ENCODE data around the gene C3orf20.
"Not testable (repeated sequence)": the region's sequence is repeated elsewhere in the genome, so short reads cannot be mapped to it uniquely, and the experiment has no call there.

Gene C3orf20

DNA sequence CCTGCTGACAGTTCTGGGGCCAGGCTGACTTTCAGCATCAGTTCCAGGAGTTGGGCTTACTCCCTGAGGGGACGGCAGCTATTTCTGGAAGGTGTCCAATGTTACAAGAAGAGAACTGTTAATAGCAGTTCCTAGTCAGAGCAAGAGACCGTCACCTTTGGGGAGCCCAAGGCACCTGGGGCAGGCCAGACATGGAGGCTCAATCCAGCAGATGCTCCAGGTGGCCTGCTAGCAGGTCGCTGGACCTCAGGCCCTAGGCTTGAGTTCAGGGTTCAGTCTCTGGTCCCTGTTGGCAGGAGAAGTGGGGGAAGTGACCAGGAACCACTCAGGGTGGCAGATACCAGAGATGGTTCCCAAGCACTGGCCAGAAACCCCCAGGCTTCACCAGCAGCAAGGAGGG is 25.9 kb downstream of the C3orf20 start:
- no peak for DNase-seq (ENCODE audit: low read depth)

GRCh38 chr3:14701676-14702075 is 26.7 kb downstream of the C3orf20 start:
- no peak for DNase-seq (ENCODE audit: low read depth)

GRCh38 chr3:14703128-14703750 is 28.3 kb downstream of the C3orf20 start:
- DNase-seq (ENCODE audit: low read depth) = no peak

- no peak for DNase-seq (ENCODE audit: low read depth)
These were observed 28.9 kb downstream of the C3orf20 start for GRCh38 chr3:14703791-14704190.

GRCh38 chr3:14706096-14706495 is 31.2 kb downstream of the C3orf20 start:
- no peak for DNase-seq (ENCODE audit: low read depth)

GRCh38 chr3:14716591-14716990 is 41.6 kb downstream of the C3orf20 start:
- DNase-seq (ENCODE audit: low read depth) = no peak

- DNase-seq (ENCODE audit: low read depth) = no peak
These were observed 42.4 kb downstream of the C3orf20 start for GRCh38 chr3:14717307-14717706.

GRCh38 chr3:14718539-14718938 is 43.6 kb downstream of the C3orf20 start:
- no peak for DNase-seq (ENCODE audit: low read depth)

GRCh38 chr3:14719006-14719405 is 44.1 kb downstream of the C3orf20 start:
- DNase-seq (ENCODE audit: low read depth) = no peak

DNA sequence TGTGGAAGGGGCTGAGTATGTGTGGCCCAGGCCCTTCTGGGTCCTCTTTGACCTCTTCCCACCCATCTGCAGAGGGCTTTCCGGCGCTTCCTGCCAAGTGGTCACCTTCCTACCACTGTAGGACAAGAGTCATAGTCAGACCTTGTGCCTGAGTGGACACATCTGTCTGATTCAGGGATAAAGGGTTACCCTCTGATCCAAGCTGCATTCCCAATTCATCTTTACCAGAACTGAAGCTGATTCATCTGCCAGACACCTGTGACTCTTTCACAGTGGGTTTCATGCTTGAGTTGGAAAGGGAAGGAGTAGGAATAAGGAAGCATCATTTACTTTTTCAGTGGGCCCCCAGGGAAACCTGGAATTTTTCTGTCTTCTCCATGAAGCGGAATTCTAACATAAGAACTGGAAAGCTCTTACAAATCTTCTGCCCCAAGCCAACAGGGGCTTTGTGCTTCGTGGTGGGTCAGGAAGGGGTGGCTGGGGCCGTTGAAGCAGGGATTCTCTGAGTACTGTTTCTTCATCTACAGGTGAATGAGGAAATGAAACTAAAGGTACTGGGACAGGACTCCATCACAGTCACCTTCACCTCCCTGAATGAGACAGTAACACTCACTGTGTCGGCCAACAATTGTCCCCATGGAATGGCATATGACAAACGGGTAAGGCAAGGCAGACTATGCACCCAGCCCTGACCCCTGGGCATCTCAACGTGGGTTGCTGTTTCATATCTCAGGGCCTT is 46.4 kb downstream of the C3orf20 start:
- DNase-seq (ENCODE audit: low read depth) = no peak

- no peak for DNase-seq (ENCODE audit: low read depth)
These were observed 50.1 kb downstream of the C3orf20 start for GRCh38 chr3:14725013-14725412.

DNA sequence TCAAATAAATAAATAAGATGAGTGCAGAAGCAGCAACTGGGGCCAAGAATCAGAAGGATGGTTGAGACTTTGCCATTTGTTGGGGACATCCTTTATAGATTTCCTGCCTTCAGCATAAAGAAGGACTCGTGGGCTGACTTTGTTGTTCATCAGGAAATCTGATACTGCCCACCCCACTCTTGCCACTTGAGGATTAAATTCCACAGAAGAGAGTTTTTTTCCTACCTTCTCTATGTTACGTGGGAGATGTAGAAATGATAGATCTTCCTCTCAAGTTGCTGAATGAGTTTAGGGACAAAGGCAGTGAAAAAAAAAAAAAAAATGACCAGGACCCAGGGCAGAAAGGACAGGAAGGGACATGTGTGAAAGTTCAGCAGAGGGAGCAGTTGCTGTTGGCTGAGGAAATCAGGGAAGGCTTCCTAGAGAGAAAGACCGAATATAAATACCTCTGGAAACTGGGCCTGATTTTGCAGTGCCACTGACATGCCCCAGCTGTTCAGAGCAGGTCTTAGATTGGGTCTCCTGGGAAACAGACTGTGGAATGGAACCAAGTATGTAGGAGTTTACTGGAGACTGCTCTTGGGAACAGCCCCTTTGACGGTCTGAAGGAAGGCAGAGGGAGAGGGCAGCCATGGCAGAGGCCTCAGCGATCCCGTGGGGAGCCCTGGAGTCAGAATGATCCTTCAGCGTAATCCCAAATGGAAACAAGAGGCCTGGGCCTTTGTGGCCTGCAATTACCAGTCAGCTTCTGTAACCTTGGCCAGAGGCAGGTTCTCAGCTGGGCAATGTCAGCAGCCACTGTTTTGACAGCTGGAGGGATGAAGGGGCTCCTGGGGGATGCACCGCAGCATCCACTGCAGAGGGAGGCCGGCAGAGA is 50.9 kb downstream of the C3orf20 start:
- no peak for DNase-seq (ENCODE audit: low read depth)

DNA sequence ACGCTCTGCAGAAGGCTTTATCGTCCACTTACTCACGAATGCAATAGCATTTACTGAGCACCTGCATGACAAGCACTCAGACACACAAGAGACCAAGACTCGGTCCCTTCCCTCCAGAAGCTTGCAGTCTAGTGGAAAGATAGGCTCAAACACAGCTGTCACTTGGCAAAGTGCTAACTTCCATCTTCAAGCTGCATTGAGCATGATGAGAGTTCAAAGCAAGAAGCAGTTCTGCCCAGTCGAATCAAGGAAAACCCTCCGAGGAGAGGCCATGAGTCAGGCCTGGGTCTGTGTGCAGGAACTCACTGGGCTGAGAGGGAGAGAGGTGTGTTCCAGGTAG is 51.5 kb downstream of the C3orf20 start:
- DNase-seq (ENCODE audit: low read depth) = no peak

DNA sequence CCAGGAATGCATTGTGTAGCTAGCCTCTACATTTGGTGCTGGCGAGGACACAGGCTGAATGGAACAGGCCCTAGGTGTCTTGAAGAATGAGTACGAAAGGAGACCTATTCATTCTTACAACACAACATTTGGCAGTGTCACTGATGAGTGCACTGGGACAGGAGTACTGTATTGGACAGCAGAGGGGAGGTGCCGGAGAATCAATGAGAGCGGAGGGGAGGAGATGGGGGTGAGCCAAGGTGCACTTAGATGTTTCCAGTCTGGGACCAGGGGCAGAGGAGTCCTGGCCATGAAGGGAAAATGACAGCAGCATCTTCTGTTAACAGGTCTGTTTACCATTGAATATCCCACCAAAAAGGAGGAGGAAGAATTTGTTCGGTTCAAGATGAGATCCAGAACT is 53.2 kb downstream of the C3orf20 start:
- no peak for DNase-seq (ENCODE audit: low read depth)

DNA sequence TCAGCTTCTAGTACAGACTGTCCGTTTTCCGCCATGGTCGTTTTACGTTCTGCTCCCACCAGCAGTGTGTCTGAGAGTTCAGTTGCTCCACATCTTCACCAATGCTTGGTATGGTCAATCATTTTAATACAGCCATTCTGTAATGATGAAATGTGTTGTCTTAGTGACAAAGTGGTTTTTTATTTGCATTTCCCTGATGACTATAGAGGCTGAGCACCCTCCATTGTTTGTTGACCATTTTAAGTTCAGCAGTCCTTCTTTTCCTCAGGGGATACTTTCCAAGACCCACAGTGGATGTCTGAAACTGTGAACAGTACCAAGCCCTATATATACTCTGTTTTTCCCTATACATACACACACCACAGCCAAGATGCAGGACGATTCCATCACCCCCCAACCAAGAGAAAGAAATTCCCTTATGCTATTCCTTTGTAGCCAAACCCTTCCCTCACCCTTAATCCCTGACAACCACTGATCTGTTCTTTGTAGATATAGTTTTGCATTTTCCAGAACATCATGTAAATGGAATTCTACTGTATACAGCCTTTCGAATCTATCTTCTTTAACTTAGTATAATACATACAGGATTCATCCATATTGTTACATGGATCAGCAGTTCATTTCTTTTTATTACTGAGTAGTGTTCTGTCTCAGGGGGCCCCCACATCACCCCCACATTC is 55.9 kb downstream of the C3orf20 start:
- no peak for DNase-seq (ENCODE audit: low read depth)

GRCh38 chr3:14740983-14741382 is 66.0 kb downstream of the C3orf20 start:
- no peak for DNase-seq (ENCODE audit: low read depth)

DNA sequence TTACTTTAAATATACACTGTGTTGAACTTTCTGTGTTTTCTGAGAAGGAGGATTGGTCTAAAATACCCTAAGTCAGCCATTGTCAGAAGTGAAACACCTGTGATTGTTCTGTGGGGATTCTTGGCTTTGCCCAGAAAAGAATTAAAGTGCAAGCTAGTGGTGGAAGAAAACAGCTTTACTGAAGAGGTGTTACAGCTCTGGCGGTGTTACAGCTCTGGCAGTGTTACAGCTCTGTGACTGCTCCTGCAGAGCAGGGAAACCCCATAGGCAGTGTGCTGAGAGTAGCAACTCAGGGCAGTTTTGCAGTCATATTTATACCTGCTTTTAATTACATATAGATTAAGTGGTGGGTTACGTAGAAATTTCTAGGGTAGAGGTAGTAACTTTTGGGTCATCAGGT is 66.6 kb downstream of the C3orf20 start:
- no peak for DNase-seq (ENCODE audit: low read depth)

DNA sequence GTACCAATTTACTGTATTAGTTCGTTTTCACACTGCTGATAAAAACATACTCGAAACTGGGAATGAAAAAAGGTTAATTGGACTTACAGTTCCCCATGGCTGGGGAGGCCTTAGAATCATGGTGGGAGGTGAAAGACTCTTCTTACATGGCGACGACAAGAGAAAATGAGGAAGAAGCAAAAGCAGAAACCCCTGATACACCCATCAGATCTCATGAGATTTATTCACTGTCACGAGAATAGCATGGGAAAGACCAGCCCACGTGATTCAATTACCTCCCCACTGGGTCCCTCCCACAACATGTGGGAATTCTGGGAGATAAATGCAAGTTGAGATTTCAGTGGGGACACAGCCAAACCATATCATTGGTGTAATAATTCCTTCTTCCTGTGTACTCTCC is 69.6 kb downstream of the C3orf20 start:
- no peak for DNase-seq (ENCODE audit: low read depth)

GRCh38 chr3:14750650-14751049 is 75.7 kb downstream of the C3orf20 start:
- no peak for DNase-seq (ENCODE audit: low read depth)

GRCh38 chr3:14752979-14753378 is 78.0 kb downstream of the C3orf20 start:
- DNase-seq (ENCODE audit: low read depth) = not testable (repeated sequence)

DNA sequence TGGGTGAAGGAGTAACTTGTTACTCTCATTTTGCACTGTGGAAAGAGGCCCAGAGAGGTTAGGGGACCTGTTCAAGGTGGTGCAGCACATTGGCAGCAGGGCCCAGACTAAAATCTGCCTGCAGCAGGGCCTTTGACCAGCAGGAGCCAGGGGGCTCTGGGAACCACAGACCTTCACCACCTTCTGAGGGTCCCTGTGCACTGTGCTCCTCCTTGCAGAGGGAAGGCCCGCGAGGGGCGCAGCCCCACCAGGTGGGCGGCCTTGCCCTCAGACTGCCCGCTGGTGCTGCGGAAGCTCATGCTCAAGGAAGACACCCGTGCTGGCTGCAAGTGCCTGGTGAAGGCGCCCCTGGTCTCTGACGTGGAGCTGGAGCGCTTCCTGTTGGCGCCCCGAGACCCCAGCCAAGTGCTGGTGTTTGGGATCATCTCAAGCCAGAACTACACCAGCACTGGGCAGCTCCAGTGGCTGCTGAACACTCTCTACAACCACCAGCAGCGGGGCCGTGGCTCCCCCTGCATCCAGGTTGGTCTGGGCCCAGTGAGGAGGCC is 82.3 kb downstream of the C3orf20 start:
- no peak for DNase-seq (ENCODE audit: low read depth)

DNA sequence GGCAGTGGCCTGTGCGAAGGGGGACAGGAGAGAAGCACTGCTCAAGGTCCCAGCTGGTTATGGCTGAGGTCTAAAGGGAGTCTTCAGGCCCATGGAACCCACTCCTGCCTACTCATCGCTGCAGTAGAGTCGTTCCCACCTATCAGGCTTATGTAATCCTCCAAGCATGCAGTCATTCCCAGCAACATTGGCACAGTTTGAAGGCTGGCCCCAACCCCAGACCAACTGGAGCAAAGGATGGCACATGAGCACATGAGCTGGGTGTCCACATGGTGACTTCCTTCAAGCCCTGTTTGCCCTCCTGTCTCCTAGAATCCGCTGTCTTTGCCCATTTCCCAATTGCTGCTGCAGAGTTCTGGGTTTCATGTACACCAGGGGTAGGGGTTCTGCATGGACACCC is 83.4 kb downstream of the C3orf20 start:
- no peak for DNase-seq (ENCODE audit: low read depth)
